H9 (cell line): ENCODE measurements around the gene CLEC1B. TPM values are rescaled to one million over a fixed set of nuclear protein-coding genes. Genes with fewer than 3 reads are reported as not detected.

Experiments
- DNase-seq: peaks from one replicate; pipeline ENCODE4 v3.0.0-alpha.2; 2017
- H2AFZ ChIP-seq: one replicate; pipeline ENCODE4 v1.6.1; 2013; ENCODE audit warnings: mild to moderate bottlenecking, low read length, control low read depth, moderate library complexity
- H2AK5ac ChIP-seq: 2 replicates; pipeline ENCODE4 v1.6.1; 2013; ENCODE audit warnings: low read length, control low read depth, mixed read lengths; ENCODE audit not compliant: insufficient read length
- H2BK120ac ChIP-seq: one replicate; pipeline ENCODE4 v1.6.1; 2013; ENCODE audit warnings: low read depth, mild to moderate bottlenecking, low read length, control low read depth, inconsistent platforms; ENCODE audit not compliant: poor library complexity, severe bottlenecking
- H2BK12ac ChIP-seq: 2 replicates; pipeline ENCODE4 v1.6.1; 2013; ENCODE audit warnings: low read length, control low read depth, mixed read lengths, low read depth; ENCODE audit not compliant: insufficient read length
- H2BK15ac ChIP-seq: 2 replicates; pipeline ENCODE4 v1.6.1; 2013; ENCODE audit warnings: low read depth, low read length, control low read depth
- H2BK20ac ChIP-seq: one replicate; pipeline ENCODE4 v1.6.1; 2013; ENCODE audit warnings: low read depth, mild to moderate bottlenecking, low read length, control low read depth, inconsistent platforms; ENCODE audit not compliant: poor library complexity, severe bottlenecking
- H2BK5ac ChIP-seq: 2 replicates; pipeline ENCODE4 v1.6.1; 2013; ENCODE audit warnings: low read length, control low read depth, mixed read lengths; ENCODE audit not compliant: insufficient read length
- H3K14ac ChIP-seq: 2 replicates; pipeline ENCODE4 v1.6.1; 2013; ENCODE audit warnings: low read length, control low read depth; ENCODE audit not compliant: insufficient read depth
- H3K18ac ChIP-seq: 2 replicates; pipeline ENCODE4 v1.6.1; 2013; ENCODE audit warnings: low read depth, mild to moderate bottlenecking, mixed read lengths, low read length, control low read depth; ENCODE audit not compliant: insufficient read length
- H3K23ac ChIP-seq: 2 replicates; pipeline ENCODE4 v1.6.1; 2013; ENCODE audit warnings: low read length, control low read depth, mixed read lengths, low read depth; ENCODE audit not compliant: insufficient read length
- H3K23me2 ChIP-seq: 2 replicates; pipeline ENCODE4 v1.6.1; 2013; ENCODE audit warnings: low read depth, mild to moderate bottlenecking, mixed read lengths, low read length, control low read depth; ENCODE audit not compliant: insufficient read length, poor library complexity, severe bottlenecking
- H3K27ac ChIP-seq: 2 replicates; pipeline ENCODE4 v1.5.1; 2013; ENCODE audit warnings: low read length, control low read depth, mixed read lengths, low read depth; ENCODE audit not compliant: insufficient read length
- H3K27me3 ChIP-seq: 2 replicates; pipeline ENCODE4 v1.6.1; 2013; ENCODE audit warnings: low read length, control low read depth, inconsistent platforms; ENCODE audit not compliant: insufficient read depth
- H3K4ac ChIP-seq: 2 replicates; pipeline ENCODE4 v1.6.1; 2013; ENCODE audit warnings: low read depth, mild to moderate bottlenecking, control low read depth, inconsistent platforms, low read length, moderate library complexity
- H3K4me1 ChIP-seq: 2 replicates; pipeline ENCODE4 v1.6.1; 2013; ENCODE audit warnings: low read length, control low read depth, inconsistent platforms; ENCODE audit not compliant: insufficient read depth
- H3K4me2 ChIP-seq: 2 replicates; pipeline ENCODE4 v1.6.1; 2013; ENCODE audit warnings: low read length, control low read depth, mixed read lengths; ENCODE audit not compliant: insufficient read length, insufficient read depth
- H3K56ac ChIP-seq: 2 replicates; pipeline ENCODE4 v1.6.1; 2013; ENCODE audit warnings: low read depth, mild to moderate bottlenecking, mixed read lengths, low read length, control low read depth; ENCODE audit not compliant: insufficient read length
- H3K79me1 ChIP-seq: 2 replicates; pipeline ENCODE4 v1.6.1; 2013; ENCODE audit warnings: low read depth, mild to moderate bottlenecking, moderate library complexity, low read length, control low read depth, inconsistent platforms; ENCODE audit not compliant: insufficient read depth, poor library complexity, severe bottlenecking
- H3K79me2 ChIP-seq: 2 replicates; pipeline ENCODE4 v1.6.1; 2013; ENCODE audit warnings: low read length, control low read depth, inconsistent platforms; ENCODE audit not compliant: insufficient read depth
- H3K9ac ChIP-seq: 2 replicates; pipeline ENCODE4 v1.6.1; 2013; ENCODE audit warnings: low read length, control low read depth, mixed read lengths; ENCODE audit not compliant: insufficient read length; ENCODE audit errors: extremely low read depth
- H3K9me3 ChIP-seq: one replicate; pipeline ENCODE4 v1.6.1; 2013; ENCODE audit warnings: low read depth, low read length, inconsistent platforms; ENCODE audit not compliant: control insufficient read depth
- H3T11ph ChIP-seq: one replicate; pipeline ENCODE4 v1.6.1; 2013; ENCODE audit warnings: mild to moderate bottlenecking, low read length, control low read depth, inconsistent platforms
- H4K20me1 ChIP-seq: one replicate; pipeline ENCODE4 v1.6.1; 2013; ENCODE audit not compliant: control insufficient read depth, insufficient read length, insufficient read depth
- H4K5ac ChIP-seq: 2 replicates; pipeline ENCODE4 v1.6.1; 2013; ENCODE audit warnings: low read depth, mild to moderate bottlenecking, mixed read lengths, low read length, control low read depth; ENCODE audit not compliant: insufficient read length
- H4K8ac ChIP-seq: replicated peaks from 2 replicates; pipeline ENCODE4 v1.6.1; 2013; ENCODE audit warnings: low read length, control low read depth, mixed read lengths, low read depth; ENCODE audit not compliant: insufficient read length
- H4K91ac ChIP-seq: 2 replicates; pipeline ENCODE4 v1.6.1; 2013; ENCODE audit warnings: low read depth, mild to moderate bottlenecking, moderate library complexity, mixed read lengths, low read length, control low read depth; ENCODE audit not compliant: insufficient read length
- H3K27ac Mint-ChIP-seq, 3 experiments: 2 replicates in 2 of 3; 3 replicates in 1 of 3; pipeline ENCODE4 v1.8.0; 2020 to 2021; ENCODE audit warnings: mixed read lengths in 3 of 3, mild to moderate bottlenecking in 1 of 3, moderate library complexity in 1 of 3
- H3K27me3 Mint-ChIP-seq: 2 replicates; pipeline ENCODE4 v1.8.0; 2021; ENCODE audit warnings: low read depth, mild to moderate bottlenecking, moderate library complexity, mixed read lengths
- H3K36me3 Mint-ChIP-seq, 3 experiments: 2 replicates in 2 of 3; 3 replicates in 1 of 3; pipeline ENCODE4 v1.8.0; 2020 to 2021; ENCODE audit warnings: low read depth in 3 of 3, mixed read lengths in 3 of 3; ENCODE audit not compliant: insufficient read depth in 1 of 3
- H3K4me1 Mint-ChIP-seq, 2 experiments: 2 replicates each; pipeline ENCODE4 v1.8.0; 2020; ENCODE audit warnings: mixed read lengths in 2 of 2
- H3K4me3 Mint-ChIP-seq, 2 experiments: 2 replicates in 1 of 2; 3 replicates in 1 of 2; pipeline ENCODE4 v1.8.0; 2020 to 2021; ENCODE audit warnings: mild to moderate bottlenecking in 2 of 2, mixed read lengths in 2 of 2, moderate library complexity in 1 of 2
- H3K9me3 Mint-ChIP-seq, 2 experiments: 2 replicates in 1 of 2; 3 replicates in 1 of 2; pipeline ENCODE4 v1.8.0; 2020; ENCODE audit warnings: mild to moderate bottlenecking in 2 of 2, mixed read lengths in 2 of 2, moderate library complexity in 1 of 2
- CTCF ChIP-seq: fragments of 200-600 bp; sonication (generic); conservative IDR thresholded peaks from 3 replicates; pipeline ENCODE4 v1.8.0; 2021; ENCODE audit warnings: antibody characterized with exemption, mild to moderate bottlenecking
- WGBS: extraction: QIAGEN DNeasy Blood & Tissue Kit; methylation state at CpG from one replicate; pipeline ENCODE4 v1.1.7; 2013; ENCODE audit warnings: missing lambda C conversion rate, low lambda C conversion rate, mixed read lengths; ENCODE audit not compliant: insufficient read length; ENCODE audit errors: extremely low coverage; 5-methylcytosine and 5-hydroxymethylcytosine counted together
- total RNA-seq: library from RNA; stranded (reverse); gene quantifications from 2 replicates; pipeline ENCODE4 v1.2.1, GENCODE V29; 2021

Gene CLEC1B
- total RNA-seq, 1 experiment from 2014 or later, result not detected

DNA sequence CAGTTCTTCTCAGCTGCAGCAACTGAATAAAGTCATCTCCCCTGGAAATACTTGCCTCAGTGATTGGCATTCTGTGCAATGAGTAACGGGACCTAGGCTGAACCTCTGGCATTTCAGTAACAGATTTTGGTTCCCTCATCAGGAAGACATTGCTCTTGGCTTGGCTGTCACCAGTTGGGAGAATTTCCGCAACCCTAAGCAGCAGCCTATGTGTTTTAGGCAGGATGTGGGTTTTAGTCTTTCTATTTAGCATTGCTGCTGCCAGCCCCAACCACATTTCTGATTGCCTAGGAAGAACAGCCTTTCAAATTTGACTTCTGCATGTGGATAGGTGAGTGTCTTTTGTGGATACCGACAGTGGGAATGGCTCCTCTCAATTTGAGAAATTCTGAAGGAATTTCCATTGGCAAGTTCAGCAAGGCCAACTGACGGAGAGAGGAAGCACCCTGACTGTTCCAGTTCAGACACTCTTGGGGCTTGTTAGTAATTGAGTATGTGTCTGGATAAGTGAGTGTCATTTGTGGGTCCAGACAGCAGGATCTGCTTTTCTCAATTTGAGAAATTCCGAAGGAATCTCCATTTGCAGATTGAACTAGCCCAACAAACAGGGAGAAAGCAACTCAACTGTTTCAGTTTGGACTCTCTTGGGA is 47.8 kb downstream of the CLEC1B start:
- Histone ChIP-seq H2BK5ac (no peak overlapping the region), H3T11ph (no peak overlapping the region), H3K23ac (no peak overlapping the region), H4K8ac (no peak overlapping the region), H3K4me2 (no peak overlapping the region), H2AK5ac (no peak overlapping the region), H2BK12ac (no peak overlapping the region), H2BK15ac (no peak overlapping the region), H3K4ac (no peak overlapping the region), H4K20me1 (no peaks in the 10 kb centered on the region), H3K18ac (no peak overlapping the region), H4K91ac (no peak overlapping the region), H3K79me2 (no peaks in the 10 kb centered on the region), H2BK120ac (no peak overlapping the region), H3K56ac (no peak overlapping the region), H2AFZ (no peak overlapping the region), H3K23me2 (no peaks in the 10 kb centered on the region), H3K4me1 (no peaks in the 10 kb centered on the region), H3K27ac (no peak overlapping the region), H3K14ac (no peak overlapping the region), H3K9ac (no peak overlapping the region), H4K5ac (no peak overlapping the region), H3K27me3 (no peaks in the 10 kb centered on the region), H3K9me3 (no peaks in the 10 kb centered on the region), H3K79me1 (no peaks in the 10 kb centered on the region), H2BK20ac (no peak overlapping the region)
- no peak for TF ChIP-seq CTCF
- no peak for DNase-seq
- Mint-ChIP-seq H3K4me3 (no peak overlapping the region), H3K9me3 (peaks cover 6 to 7% of the 10 kb centered on the region in 2 experiments; a peak in 2 of 5 replicates), H3K27me3 (peaks cover 7% of the 10 kb centered on the region), H3K4me1 (no peaks in the 10 kb centered on the region), H3K36me3 (peaks cover 0 to 3% (median 0%) of the 10 kb centered on the region in 3 experiments; a peak in 4 of 7 replicates), H3K27ac (no peak overlapping the region)
- WGBS, result no CpG with 5 or more reads among the region's 5 CpGs
